WTC11 (cell line): ENCODE results near the gene RBM38.

Source experiments
- FOXJ3 ChIP-seq: sonication (generic); formaldehyde crosslinking; IDR thresholded peaks from 2 replicates; pipeline ENCODE4 v1.9.0; 2021; ENCODE audit warnings: missing genetic modification reagents, mild to moderate bottlenecking, borderline replicate concordance
- MYBL2 ChIP-seq: sonication (generic); formaldehyde crosslinking; IDR thresholded peaks from 2 replicates; pipeline ENCODE4 v1.8.1; 2023; ENCODE audit warnings: mild to moderate bottlenecking, moderate library complexity, missing genetic modification reagents
- NFE2L1 ChIP-seq: sonication (generic); formaldehyde crosslinking; IDR thresholded peaks from 2 replicates; pipeline ENCODE4 v1.8.1; 2023; ENCODE audit warnings: missing genetic modification reagents
- NR1H2 ChIP-seq: sonication (generic); formaldehyde crosslinking; IDR thresholded peaks from 2 replicates; pipeline ENCODE4 v1.9.0; 2021; ENCODE audit warnings: mild to moderate bottlenecking, moderate library complexity, missing genetic modification reagents
- TCF7 ChIP-seq: sonication (generic); formaldehyde crosslinking; IDR thresholded peaks from 2 replicates; pipeline ENCODE4 v1.8.0; 2022; ENCODE audit warnings: mild to moderate bottlenecking, low read depth, missing genetic modification reagents, moderate library complexity
- ZNF121 ChIP-seq: sonication (generic); formaldehyde crosslinking; IDR thresholded peaks from 2 replicates; pipeline ENCODE4 v1.8.0; 2023; ENCODE audit warnings: missing genetic modification reagents
- TF ChIP-seq, protein P1 (sequence below): fragments of 200-600 bp; IDR thresholded peaks from 2 replicates; pipeline ENCODE4 v1.8.0; 2022; ENCODE audit warnings: antibody characterized with exemption
- TF ChIP-seq, protein P2 (sequence below): sonication (generic); formaldehyde crosslinking; conservative IDR thresholded peaks from 2 replicates; pipeline ENCODE4 v1.8.1; 2022; ENCODE audit warnings: mild to moderate bottlenecking, missing genetic modification reagents
- TF ChIP-seq, protein P3 (sequence below): sonication (generic); formaldehyde crosslinking; conservative IDR thresholded peaks from 2 replicates; pipeline ENCODE4 v1.8.1; 2023; ENCODE audit warnings: mild to moderate bottlenecking, low read depth, missing genetic modification reagents, moderate library complexity
- TF ChIP-seq, protein P4 (sequence below): sonication (generic); formaldehyde crosslinking; IDR thresholded peaks from 2 replicates; pipeline ENCODE4 v1.8.1; 2022; ENCODE audit warnings: low read depth, mild to moderate bottlenecking, moderate library complexity, missing genetic modification reagents, borderline replicate concordance
- TF ChIP-seq, protein P5 (sequence below): sonication (generic); formaldehyde crosslinking; IDR thresholded peaks from 2 replicates; pipeline ENCODE4 v1.8.1; 2023; ENCODE audit warnings: mild to moderate bottlenecking, missing genetic modification reagents, moderate library complexity

DNA sequence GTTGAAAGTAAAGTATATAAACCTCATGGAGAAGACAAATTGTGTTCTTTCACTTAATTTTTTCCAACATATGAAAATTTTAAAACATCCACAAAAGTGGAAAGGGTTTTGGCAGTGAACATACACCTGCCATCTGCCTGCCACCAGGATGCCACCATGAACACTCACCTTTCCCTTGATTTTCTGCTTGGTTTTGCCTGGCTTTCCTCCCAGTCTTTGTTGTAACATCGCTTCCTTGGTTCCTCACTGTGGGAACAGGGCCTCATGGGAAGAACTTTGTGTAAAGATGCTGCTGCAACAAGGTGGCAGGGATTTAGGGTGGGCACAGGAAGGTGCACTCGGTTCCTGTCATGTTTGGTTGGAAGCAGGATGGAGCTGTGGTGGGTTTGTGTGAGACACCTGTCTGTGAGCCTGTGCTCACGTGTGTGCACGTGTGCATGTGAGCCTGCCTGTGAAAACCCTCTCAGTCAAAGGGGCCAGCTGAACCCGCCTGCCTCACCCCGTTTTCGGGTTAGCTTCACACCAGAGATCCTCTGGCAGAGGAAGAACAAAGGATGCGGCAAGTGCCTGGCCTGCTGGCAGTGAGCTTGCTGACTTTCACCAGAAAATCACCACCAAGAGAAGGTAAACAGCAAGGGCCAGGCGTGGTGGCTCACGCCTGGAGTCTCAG is 11.0 kb upstream of the RBM38 start:
- TF ChIP-seq, protein P1, sequence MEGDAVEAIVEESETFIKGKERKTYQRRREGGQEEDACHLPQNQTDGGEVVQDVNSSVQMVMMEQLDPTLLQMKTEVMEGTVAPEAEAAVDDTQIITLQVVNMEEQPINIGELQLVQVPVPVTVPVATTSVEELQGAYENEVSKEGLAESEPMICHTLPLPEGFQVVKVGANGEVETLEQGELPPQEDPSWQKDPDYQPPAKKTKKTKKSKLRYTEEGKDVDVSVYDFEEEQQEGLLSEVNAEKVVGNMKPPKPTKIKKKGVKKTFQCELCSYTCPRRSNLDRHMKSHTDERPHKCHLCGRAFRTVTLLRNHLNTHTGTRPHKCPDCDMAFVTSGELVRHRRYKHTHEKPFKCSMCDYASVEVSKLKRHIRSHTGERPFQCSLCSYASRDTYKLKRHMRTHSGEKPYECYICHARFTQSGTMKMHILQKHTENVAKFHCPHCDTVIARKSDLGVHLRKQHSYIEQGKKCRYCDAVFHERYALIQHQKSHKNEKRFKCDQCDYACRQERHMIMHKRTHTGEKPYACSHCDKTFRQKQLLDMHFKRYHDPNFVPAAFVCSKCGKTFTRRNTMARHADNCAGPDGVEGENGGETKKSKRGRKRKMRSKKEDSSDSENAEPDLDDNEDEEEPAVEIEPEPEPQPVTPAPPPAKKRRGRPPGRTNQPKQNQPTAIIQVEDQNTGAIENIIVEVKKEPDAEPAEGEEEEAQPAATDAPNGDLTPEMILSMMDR, result no peak
- TF ChIP-seq, protein P2, sequence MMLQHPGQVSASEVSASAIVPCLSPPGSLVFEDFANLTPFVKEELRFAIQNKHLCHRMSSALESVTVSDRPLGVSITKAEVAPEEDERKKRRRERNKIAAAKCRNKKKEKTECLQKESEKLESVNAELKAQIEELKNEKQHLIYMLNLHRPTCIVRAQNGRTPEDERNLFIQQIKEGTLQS (CRISPR knock-in tag), result no peak
- no peak for TF ChIP-seq TCF7 (CRISPR knock-in tag)
- no peak for TF ChIP-seq NFE2L1 (CRISPR knock-in tag)
- TF ChIP-seq, protein P3, sequence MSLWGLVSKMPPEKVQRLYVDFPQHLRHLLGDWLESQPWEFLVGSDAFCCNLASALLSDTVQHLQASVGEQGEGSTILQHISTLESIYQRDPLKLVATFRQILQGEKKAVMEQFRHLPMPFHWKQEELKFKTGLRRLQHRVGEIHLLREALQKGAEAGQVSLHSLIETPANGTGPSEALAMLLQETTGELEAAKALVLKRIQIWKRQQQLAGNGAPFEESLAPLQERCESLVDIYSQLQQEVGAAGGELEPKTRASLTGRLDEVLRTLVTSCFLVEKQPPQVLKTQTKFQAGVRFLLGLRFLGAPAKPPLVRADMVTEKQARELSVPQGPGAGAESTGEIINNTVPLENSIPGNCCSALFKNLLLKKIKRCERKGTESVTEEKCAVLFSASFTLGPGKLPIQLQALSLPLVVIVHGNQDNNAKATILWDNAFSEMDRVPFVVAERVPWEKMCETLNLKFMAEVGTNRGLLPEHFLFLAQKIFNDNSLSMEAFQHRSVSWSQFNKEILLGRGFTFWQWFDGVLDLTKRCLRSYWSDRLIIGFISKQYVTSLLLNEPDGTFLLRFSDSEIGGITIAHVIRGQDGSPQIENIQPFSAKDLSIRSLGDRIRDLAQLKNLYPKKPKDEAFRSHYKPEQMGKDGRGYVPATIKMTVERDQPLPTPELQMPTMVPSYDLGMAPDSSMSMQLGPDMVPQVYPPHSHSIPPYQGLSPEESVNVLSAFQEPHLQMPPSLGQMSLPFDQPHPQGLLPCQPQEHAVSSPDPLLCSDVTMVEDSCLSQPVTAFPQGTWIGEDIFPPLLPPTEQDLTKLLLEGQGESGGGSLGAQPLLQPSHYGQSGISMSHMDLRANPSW (CRISPR knock-in tag), result no peak
- TF ChIP-seq FOXJ3 (CRISPR knock-in tag), result no peak
- TF ChIP-seq, protein P4, sequence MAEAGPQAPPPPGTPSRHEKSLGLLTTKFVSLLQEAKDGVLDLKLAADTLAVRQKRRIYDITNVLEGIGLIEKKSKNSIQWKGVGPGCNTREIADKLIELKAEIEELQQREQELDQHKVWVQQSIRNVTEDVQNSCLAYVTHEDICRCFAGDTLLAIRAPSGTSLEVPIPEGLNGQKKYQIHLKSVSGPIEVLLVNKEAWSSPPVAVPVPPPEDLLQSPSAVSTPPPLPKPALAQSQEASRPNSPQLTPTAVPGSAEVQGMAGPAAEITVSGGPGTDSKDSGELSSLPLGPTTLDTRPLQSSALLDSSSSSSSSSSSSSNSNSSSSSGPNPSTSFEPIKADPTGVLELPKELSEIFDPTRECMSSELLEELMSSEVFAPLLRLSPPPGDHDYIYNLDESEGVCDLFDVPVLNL (CRISPR knock-in tag), result no peak
- TF ChIP-seq NR1H2 (CRISPR knock-in tag), result no peak
- no peak for TF ChIP-seq MYBL2 (CRISPR knock-in tag)
- TF ChIP-seq, protein P5, sequence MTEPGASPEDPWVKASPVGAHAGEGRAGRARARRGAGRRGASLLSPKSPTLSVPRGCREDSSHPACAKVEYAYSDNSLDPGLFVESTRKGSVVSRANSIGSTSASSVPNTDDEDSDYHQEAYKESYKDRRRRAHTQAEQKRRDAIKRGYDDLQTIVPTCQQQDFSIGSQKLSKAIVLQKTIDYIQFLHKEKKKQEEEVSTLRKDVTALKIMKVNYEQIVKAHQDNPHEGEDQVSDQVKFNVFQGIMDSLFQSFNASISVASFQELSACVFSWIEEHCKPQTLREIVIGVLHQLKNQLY, result no peak
- TF ChIP-seq ZNF121 (CRISPR knock-in tag), result no peak
